ENCODE data around the gene PJA1.

Gene PJA1

GRCh38 chrX:69210581-69210980 lies 45.3 kb upstream of the PJA1 start (continued):
- TF ChIP-seq YY1 (tag by site-specific recombination; IDR thresholded peaks at IDR 0.05): no peak
- TF ChIP-seq ZNF843 (tag by site-specific recombination; IDR thresholded peaks at IDR 0.05): no peak

- no peak overlapping the region for H3K4me3 ChIP-seq (ENCODE audit: low read depth, low read length)
- ChIA-PET CTCF (interaction anchor here (0.6 to 1.1 kb wide), 2 partner anchors 15 to 1318 kb away, joined by 3 read pairs; no protein-coding TSS in a partner anchor), POLR2A (no interaction called here)
- H3K4me1 ChIP-seq (ENCODE audit: control insufficient read depth, insufficient read depth, low read length): no peaks in the 10 kb centered on the region
- no peak overlapping the region for H3K27ac ChIP-seq (ENCODE audit: extremely low read depth, low read depth, low read length)
- TF ChIP-seq KLF16 (tag by site-specific recombination; IDR thresholded peaks at IDR 0.05) (no peak), ZNF658 (tag by site-specific recombination; IDR thresholded peaks at IDR 0.05) (no peak), ZSCAN23 (tag by site-specific recombination; IDR thresholded peaks at IDR 0.05) (no peak), ZNF112 (tag by site-specific recombination; IDR thresholded peaks at IDR 0.05) (no peak), ZNF629 (tag by site-specific recombination; IDR thresholded peaks at IDR 0.05) (no peak), CTCF (tag by site-specific recombination; IDR thresholded peaks at IDR 0.05) (no peak)
- H3K9me3 ChIP-seq (ENCODE audit: control insufficient read depth, insufficient read depth, low read depth, low read length): no peaks in the 10 kb centered on the region; the same call in 1 of the 2 replicates
- no peaks in the 10 kb centered on the region for H3K36me3 ChIP-seq (ENCODE audit: control insufficient read depth in 2 of 2, insufficient read depth in 1 of 2, low read length in 2 of 2)
Measured at GRCh38 chrX:69207216-69207615, 42.0 kb upstream of the PJA1 start.

GRCh38 chrX:69203638-69204037 lies 38.4 kb upstream of the PJA1 start:
- ChIA-PET CTCF (interaction anchor here (0.6 to 2.3 kb wide), 2 partner anchors 19 to 194 kb away, joined by 3 to 5 read pairs; no protein-coding TSS in a partner anchor), POLR2A (no interaction called here)
- H3K27ac ChIP-seq (ENCODE audit: extremely low read depth, low read depth, low read length): no peak overlapping the region
- TF ChIP-seq ZNF654 (tag by site-specific recombination; IDR thresholded peaks at IDR 0.05; ENCODE audit: low read depth): no peak
- no peak for TF ChIP-seq ZSCAN18 (tag by site-specific recombination; IDR thresholded peaks at IDR 0.05)
- TF ChIP-seq PRDM6 (tag by site-specific recombination; IDR thresholded peaks at IDR 0.05): no peak
- no peak for TF ChIP-seq ZNF211 (tag by site-specific recombination; IDR thresholded peaks at IDR 0.05; ENCODE audit: low read depth)
- no peak for TF ChIP-seq FEZF1 (tag by site-specific recombination; IDR thresholded peaks at IDR 0.05)
- TF ChIP-seq PRDM2 (tag by site-specific recombination; IDR thresholded peaks at IDR 0.05; ENCODE audit: borderline replicate concordance): no peak
- TF ChIP-seq ZBTB21 (tag by site-specific recombination; IDR thresholded peaks at IDR 0.05): no peak
- no peak for TF ChIP-seq ZNF223 (tag by site-specific recombination; IDR thresholded peaks at IDR 0.05)
- TF ChIP-seq SCRT2 (tag by site-specific recombination; IDR thresholded peaks at IDR 0.05): no peak
- TF ChIP-seq ZNF792 (tag by site-specific recombination; IDR thresholded peaks at IDR 0.05): no peak
- TF ChIP-seq ZBTB17 (tag by site-specific recombination; IDR thresholded peaks at IDR 0.05): no peak
- no peak for TF ChIP-seq ZNF529 (tag by site-specific recombination; IDR thresholded peaks at IDR 0.05; ENCODE audit: insufficient replicate concordance)
- no peak for TF ChIP-seq TRIM28 (IDR thresholded peaks at IDR 0.05; ENCODE audit: borderline replicate concordance, low read length)
- no peak for TF ChIP-seq ZNF544 (tag by site-specific recombination; IDR thresholded peaks at IDR 0.05)
- no peak for TF ChIP-seq ZSCAN23 (tag by site-specific recombination; IDR thresholded peaks at IDR 0.05)
- no peaks in the 10 kb centered on the region for H3K4me1 ChIP-seq (ENCODE audit: control insufficient read depth, insufficient read depth, low read length)
- H3K36me3 ChIP-seq (ENCODE audit: control insufficient read depth in 2 of 2, insufficient read depth in 1 of 2, low read length in 2 of 2): no peaks in the 10 kb centered on the region
- no peaks in the 10 kb centered on the region for H3K9me3 ChIP-seq (ENCODE audit: control insufficient read depth, insufficient read depth, low read depth, low read length)
- H3K4me3 ChIP-seq (ENCODE audit: low read depth, low read length): no peak overlapping the region
